Stromal cell of bone marrow (primary cell): Measurements from ENCODE around the gene HDAC4.

Experiments used
- DNase-seq: peaks from one replicate; pipeline ENCODE4 v3.0.0-alpha.2; 2012; ENCODE audit warnings: low read depth

Gene HDAC4

GRCh38 chr2:239061824-239062570 lies 338.8 kb downstream of the HDAC4 start:
- no peak for DNase-seq

DNA sequence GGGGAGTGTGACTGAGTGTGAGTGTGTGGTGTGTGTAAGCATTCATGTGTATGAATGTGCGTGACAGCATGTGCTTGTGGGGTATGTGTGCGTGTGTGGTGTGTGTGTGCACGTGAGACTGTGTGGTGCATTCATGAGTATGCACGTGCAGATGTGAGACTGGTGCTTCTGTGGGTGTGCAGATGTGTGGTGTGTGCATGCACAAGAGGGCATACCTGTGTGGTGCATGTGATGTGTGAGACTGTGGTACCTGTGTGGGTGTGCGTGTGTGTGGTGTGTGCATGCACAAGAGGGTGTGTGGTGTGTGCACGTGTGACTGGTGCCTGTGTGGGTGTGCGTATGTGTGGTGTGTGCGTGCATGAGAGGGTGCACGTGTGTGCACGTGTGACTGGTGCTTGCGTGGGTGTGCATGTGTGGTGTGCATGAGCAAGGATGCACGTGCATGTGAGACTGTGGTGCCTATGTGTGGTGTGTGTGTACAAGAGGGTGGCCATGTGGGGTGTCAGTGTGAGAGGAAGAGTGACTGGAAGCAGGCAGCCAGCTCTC lies 339.6 kb downstream of the HDAC4 start:
- no peak for DNase-seq

- DNase-seq = no peak
Observed at GRCh38 chr2:239060676-239061075, 340.1 kb downstream of the HDAC4 start.

DNA sequence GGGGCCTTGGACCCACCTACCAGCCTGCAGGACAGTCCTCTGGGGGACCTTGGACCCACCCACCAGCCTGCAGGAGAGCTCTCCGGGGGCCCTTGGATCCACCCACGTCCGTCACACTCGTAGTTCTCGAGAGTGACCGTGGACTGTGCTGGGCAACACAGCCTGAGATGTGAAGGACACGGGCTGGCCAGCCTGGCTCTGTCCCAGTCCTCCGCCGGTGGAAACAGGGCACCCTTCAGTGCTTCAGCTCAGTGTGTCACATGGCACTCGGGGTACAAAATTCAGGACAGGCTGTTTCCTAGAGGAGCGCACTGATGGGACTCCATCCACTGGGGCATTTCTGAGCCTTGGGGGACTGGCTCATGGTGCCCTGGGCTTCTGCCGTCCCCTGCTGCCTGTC lies 341.0 kb downstream of the HDAC4 start:
- no peak for DNase-seq

GRCh38 chr2:239058766-239059165 lies 342.1 kb downstream of the HDAC4 start:
- no peak for DNase-seq

- DNase-seq = no peak
Observed at GRCh38 chr2:239057533-239057932, 343.3 kb downstream of the HDAC4 start.

- DNase-seq = no peak
Observed at GRCh38 chr2:239056611-239057010, 344.2 kb downstream of the HDAC4 start.

DNA sequence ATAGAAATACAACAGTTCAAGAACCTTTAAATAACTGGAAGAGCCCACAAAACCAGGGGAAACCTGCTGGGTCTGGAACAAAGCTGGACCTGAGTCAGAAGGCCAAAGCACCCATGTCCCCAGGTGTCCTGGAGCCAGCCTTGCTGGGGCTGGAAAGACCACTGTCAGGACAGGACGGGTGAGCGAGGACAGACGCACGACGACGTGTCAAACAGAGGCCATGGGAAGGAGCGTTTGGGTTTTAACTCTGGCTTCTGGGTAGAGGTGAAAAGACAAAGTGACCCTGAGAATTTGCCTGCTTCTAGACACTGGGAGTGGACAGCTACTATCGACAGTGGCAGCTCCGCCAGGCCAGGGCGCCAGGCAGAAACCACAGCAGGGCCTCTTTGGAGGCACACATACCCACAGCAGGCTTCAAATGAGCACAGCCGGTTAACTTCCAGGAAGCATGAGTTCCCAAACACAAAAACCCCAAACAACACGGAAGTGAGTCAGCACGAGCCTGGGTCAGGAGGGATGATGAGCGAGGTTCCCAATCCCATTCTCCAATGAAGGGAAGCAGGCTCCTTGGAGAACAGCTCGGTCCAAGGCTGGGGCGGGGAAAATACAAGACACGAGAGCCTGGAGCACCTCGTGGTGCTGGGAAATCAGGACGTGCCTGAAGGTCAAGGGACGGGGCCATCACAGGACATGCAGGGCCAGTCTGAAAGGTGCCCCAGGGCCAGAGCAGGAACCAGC lies 344.9 kb downstream of the HDAC4 start:
- no peak for DNase-seq

DNA sequence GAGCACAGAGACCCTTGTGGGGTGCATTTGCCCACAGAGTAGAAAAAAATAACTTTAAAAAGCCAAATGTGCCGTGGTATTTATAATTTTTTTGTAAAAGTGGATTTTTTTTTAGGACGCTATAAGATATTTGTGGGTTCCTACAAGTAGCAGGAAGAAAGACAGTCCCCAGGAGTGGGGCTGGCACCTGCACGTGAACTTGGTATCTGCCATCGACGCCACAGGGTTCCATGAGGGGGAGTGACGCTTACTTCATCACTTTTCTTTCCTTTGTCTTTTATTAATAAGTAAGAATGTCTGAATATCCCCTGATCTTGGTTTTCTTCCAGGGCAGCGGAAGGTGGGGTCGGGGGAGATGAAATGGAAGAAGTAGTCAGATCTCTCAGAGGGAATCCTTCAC lies 345.9 kb downstream of the HDAC4 start:
- no peak for DNase-seq

DNA sequence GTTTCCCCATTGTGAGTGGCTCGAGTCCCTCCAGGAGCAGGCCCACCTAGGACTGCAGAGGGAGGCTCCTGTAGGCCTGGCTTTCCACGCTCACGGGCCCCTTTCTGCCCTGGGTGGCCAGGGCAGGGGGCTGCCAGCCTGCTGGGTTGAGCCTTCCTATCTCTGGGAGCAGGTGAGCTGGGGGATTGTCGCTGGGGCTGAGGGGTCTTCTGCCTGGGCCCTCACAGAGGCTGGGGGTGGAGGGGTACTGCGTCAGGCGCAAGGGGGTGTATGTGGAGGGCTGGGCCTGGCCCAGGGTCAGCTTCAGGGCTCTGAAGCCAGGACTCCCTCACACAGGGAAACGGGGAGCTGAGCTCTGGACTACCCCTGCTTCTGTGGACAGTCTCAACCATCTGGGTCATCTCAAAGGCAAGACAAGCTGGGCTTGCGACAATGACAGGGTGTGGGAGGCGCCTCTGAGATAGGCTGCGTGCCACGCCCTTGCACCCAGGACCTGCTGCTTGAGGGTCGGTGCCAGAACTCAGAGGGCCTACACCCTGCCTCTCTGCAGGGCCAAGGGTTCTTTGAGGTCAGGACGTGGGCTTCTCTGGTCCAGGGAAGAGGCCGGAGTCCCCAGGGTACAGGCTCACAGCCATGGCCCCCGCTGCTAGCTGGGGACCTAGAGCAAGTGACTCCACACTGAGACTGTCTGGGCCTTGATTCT lies 346.9 kb downstream of the HDAC4 start:
- DNase-seq = no peak

DNA sequence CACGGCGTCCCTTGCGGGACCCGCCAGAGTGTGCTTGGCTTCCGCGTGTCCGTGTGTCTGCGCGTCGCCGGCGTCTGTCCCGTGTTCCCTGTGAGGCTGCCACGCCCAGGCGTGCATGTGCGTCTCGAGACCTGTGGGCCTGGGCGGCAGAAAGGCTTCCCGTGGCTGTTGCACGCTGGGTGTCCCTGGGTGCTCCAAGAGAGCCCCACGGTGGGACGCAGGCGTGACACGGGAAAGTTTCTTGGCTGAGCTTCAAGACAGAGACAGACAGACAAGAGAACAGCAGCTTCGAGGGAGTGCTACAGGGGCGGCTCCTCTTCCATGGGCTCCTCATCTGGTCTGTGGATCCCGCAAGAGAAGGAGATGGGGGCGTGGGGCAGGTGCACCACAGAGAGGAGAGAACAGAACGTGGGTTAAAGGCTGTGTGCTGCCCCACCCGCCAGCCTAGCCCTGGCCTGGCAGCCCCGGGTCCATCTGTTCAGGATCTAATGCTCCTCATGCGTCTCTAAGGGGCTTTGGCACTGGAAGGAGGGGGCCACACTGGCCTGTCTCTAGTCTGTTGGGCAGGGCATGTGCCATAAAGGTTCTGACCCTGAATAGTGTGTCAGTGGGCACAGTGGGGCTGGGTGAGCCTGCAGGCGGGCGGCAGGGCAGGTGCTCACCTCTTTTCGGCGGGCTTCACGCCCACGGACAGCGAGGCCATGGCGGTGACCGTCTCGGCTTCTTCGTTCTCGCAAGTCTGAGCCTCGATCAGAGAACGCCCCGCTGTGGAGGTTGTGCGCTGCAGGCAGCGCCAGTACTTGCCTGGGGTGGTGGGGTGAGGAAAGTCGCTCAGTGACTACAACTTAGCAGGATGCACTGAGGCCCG lies 347.8 kb downstream of the HDAC4 start:
- DNase-seq = no peak

DNA sequence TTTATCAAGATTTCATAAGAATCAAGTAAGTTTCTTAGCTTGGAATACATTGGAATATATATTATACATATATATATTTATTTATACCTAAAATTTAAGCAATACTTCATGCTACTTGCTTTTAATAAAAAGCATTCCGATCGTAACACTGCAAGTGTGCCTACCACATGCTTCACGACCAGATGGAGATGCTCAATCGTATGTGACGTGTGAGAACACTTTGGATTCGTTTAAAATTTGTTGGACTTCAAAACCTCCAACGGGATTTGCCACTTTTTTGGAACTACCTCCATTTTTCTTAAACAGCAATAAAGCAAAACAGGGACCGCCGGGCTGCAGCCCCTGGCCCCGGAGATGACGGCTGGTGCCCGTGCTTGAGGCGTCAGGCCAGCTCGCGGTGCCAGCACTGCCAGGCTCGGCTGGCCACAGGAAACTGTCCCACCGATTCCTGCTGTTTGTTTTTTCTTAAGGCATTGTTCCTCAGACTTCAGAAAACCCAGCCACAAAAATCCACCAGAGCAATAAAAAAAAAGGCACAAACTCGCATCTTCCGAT lies 348.9 kb downstream of the HDAC4 start:
- DNase-seq = no peak

GRCh38 chr2:239050252-239050649 lies 350.6 kb downstream of the HDAC4 start:
- DNase-seq = no peak

- no peak for DNase-seq
Observed at GRCh38 chr2:239049421-239050251, 351.2 kb downstream of the HDAC4 start.

GRCh38 chr2:239048736-239049135 lies 352.1 kb downstream of the HDAC4 start:
- DNase-seq = no peak

- DNase-seq = no peak
Observed at GRCh38 chr2:239047861-239048260, 353.0 kb downstream of the HDAC4 start.

- DNase-seq = no peak
Observed at GRCh38 chr2:239047420-239047819, 353.4 kb downstream of the HDAC4 start.

DNA sequence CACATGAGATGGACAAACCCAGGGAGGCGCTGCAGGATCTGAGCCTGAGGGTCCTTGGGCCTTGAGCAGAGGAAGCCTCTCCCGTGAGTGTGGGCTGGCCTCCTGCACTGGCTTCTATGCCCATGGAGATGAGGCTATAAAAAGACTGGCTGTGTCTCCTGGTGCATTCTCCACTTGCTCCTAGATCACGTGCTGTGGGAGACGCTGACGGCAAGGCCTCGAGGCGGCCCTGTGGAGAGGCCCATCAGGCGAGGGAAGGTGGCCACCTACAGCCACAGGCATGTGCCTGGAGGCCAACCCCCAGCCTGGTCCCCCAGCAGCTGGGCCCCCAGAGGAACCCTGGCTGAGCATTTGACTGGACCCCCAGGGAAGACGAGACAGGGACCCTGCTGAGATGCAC lies 354.0 kb downstream of the HDAC4 start:
- DNase-seq = no peak

DNA sequence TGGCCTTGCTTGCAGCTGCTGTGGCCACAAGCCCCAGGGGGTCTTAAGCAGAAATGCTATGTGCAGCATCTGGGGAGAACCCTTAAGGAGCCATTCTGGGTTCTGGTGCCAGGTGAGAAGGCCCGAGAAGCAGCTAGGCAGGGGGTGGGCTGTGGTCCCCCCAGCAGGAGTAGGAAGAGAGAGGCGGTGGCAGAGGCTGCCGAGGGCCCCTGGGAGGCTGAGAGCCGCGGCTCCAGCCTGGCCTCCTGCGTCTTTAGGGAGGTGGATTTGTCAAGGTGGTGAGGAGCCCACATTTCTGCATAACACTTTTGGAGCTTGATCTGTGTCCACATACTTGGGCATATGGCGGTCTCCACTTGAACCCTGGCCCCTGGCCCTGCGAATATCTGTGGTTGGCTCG lies 356.5 kb downstream of the HDAC4 start:
- DNase-seq = no peak

DNA sequence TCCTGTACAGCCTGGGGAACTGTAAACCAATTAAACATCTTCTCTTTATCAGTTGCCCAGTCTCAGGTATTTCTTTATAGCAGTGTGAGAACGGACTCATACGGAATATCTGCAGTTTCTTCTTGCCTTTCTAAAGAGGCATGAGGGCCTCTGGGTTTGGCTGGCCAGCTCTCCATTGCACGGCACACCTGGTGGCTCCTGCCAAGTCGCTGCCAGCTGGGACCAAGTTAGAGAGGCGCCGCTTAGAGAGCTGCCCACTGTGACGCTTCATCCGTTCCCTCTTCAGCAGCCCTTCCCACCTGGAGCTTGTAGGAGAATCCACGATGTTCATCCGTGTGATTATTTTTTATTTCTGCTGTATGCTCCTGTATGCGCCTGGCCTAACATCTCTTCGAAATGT lies 357.5 kb downstream of the HDAC4 start:
- DNase-seq = no peak
